ENCODE results near the gene NAGK.

DNA sequence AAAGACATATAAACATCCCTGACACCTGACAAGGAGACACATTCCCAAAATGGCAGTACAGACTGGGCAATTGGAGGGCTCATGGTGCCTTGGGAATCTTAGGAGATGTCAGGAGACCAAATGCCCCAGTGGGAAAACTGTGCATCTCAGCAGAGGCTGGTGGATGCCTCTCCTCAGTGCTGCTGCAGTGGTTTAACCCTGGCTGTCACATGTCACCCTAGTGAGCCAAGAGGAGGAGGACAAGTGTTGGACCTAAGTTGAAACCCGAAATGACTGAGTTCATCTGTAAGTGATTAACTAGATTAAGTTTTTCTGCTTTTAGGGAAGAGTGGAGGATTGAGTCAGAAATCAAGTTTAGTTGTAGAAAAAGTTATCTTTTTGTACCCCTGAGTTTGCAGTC lies 5.2 kb upstream of the NAGK start:
- TF ChIP-seq, protein P1, sequence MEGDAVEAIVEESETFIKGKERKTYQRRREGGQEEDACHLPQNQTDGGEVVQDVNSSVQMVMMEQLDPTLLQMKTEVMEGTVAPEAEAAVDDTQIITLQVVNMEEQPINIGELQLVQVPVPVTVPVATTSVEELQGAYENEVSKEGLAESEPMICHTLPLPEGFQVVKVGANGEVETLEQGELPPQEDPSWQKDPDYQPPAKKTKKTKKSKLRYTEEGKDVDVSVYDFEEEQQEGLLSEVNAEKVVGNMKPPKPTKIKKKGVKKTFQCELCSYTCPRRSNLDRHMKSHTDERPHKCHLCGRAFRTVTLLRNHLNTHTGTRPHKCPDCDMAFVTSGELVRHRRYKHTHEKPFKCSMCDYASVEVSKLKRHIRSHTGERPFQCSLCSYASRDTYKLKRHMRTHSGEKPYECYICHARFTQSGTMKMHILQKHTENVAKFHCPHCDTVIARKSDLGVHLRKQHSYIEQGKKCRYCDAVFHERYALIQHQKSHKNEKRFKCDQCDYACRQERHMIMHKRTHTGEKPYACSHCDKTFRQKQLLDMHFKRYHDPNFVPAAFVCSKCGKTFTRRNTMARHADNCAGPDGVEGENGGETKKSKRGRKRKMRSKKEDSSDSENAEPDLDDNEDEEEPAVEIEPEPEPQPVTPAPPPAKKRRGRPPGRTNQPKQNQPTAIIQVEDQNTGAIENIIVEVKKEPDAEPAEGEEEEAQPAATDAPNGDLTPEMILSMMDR (IDR thresholded peaks at IDR 0.05; ENCODE audit: insufficient read depth, low read depth, low read length), result no peak
- no peak for TF ChIP-seq EZH2 (IDR thresholded peaks at IDR 0.05; ENCODE audit: insufficient read depth, low read length)

Data from astrocyte (in vitro differentiated cells and primary cell).